Activated naive CD4-positive, alpha-beta T cell treated with anti-CD3 and anti-CD28 coated beads for 36 hours (primary cell): ENCODE measurements around the gene ATP6V0A1. TPM values are rescaled to one million over a fixed set of nuclear protein-coding genes. Genes with fewer than 3 reads are reported as not detected.
"Not testable (repeated sequence)": the region's sequence is repeated elsewhere in the genome, so short reads cannot be mapped to it uniquely, and the experiment has no call there.

ENCODE experiments used
- CTCF ChIA-PET: fragments of 350-600 bp; sonication (Branson Sonifier 250); formaldehyde crosslinking; loops from one replicate; lab custom pipeline; 2021; ENCODE audit warnings: antibody characterized with exemption; lab: Charles Lee
- DNase-seq: peaks from one replicate; pipeline ENCODE4 v3.0.0-alpha.2; 2020
- H3K27ac Mint-ChIP-seq: one replicate; pipeline ENCODE4 v1.8.0; 2021; ENCODE audit warnings: mild to moderate bottlenecking, mixed read lengths
- H3K27me3 Mint-ChIP-seq: one replicate; pipeline ENCODE4 v1.8.0; 2021; ENCODE audit warnings: low read depth, mixed read lengths
- H3K36me3 Mint-ChIP-seq: one replicate; pipeline ENCODE4 v1.8.0; 2021; ENCODE audit warnings: low read depth, mixed read lengths
- H3K4me1 Mint-ChIP-seq: one replicate; pipeline ENCODE4 v1.8.0; 2021; ENCODE audit warnings: low read depth, mixed read lengths
- H3K4me3 Mint-ChIP-seq: one replicate; pipeline ENCODE4 v1.8.0; 2021; ENCODE audit warnings: mild to moderate bottlenecking, moderate library complexity, mixed read lengths
- H3K9me3 Mint-ChIP-seq: one replicate; pipeline ENCODE4 v1.8.0; 2021; ENCODE audit warnings: mixed read lengths
- intact Hi-C: fragments of 100-400 bp; cut with micrococcal nuclease; formaldehyde crosslinking; loops from one replicate; pipeline ENCODE4 v1.15.1; 2023
- total RNA-seq, 2 experiments: library from RNA; stranded (reverse); gene quantifications; one replicate each; pipeline ENCODE4 v1.2.3, GENCODE V29; 2021

ATP6V0A1 gene
- total RNA-seq = 10 to 100 TPM in 1 of 2 experiments, 1 to 10 TPM in 1; 9.9 to 10.3 TPM

DNA sequence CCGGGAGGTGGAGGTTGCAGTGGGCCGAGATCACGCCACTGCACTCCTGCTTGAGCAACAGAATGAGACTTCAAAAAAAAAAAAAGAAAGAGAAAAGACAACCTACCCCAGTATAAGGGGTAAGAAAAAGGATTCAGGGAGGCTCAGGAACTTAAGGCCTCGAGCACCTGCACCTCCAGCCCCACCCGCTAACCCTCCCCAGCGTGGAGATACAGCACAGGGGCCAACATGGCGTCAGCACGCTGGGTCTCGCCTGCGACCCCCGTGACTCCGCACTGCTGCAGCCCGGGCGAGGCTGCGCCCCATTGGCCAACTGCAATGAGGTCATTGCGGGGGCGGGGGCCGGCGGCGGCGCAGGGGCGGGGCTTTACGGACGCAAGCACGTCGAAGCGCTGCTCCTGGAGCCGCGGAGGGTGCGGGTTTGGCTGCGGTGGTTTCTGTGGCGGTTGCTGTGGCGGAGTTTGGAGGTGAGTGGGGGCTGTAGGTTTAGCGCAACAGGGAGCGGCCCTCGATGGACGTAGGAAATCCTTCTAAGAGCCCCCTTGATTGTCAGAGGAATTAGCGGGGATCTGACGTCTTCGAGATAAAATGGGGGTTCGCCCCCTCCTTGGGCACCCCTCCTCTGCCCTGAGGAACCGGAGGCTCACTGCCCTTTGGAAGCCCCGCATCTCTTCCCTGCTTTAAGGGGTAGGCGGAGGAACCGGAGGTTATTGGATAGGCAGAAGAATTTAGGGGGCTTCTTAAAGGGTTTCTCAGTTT, at the start of gene ATP6V0A1:
TSS of gene ATP6V0A1 (plus strand) at position 382 of the 759 bp plus-strand sequence. CDS start 2,017 bp downstream, outside the sequence.
- Mint-ChIP-seq H3K36me3 (peaks cover 5% of the 10 kb centered on the region), H3K4me1 (peaks cover 39% of the 10 kb centered on the region), H3K4me3 (peak within 1 kb of the TSS; percentile 89), H3K27ac (peak within 1 kb of the TSS; percentile 84), H3K9me3 (no peaks in the 10 kb centered on the region), H3K27me3 (no peaks in the 10 kb centered on the region)
- CTCF ChIA-PET = interaction anchor here (1.2 kb wide), 1 partner anchor 59 kb away, joined by 3 read pairs; no protein-coding TSS in a partner anchor
- intact Hi-C loops = loop anchor here (1.0 to 5.0 kb wide), 2 partner anchors 26 to 36 kb away; partner anchors contain the start of gene CAVIN1
- DNase-seq = peak; percentile 96

DNA sequence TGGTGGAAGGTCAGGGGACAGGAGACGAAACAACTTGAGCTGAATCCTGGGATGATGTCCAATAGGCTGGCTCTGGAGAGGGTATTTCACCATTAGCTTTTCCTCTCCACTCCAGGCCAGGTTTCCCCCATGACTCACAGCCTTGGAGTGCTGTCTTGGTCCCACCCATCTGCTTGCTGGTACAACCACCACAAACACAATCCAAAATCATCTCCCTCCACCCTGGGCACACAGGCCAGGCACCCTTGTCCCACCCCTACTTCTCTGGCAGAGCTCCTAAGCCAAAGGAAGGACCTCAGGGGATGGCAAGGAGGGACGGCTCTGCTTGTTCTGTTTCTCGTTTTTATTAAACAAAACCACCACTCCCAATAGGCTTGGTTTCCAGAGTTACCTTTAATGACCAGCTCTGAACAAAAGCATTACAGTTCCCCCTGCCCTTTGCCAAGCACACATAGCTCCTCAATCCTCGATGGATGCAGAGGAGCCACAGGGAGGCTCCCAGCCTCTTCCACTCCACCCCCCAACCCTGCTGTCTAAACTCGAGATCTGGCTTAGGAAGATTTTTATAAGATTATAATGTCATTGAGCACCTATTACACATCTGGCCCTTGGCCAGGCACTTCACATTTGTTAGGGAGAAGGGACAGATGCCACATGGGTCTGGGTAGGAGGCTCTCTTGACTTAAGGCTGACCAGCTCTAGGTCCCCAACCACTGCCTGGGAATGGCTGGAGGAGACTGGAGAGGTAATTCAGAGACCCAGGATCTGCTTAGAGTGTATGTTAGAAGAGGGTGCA, 49.0 kb upstream of the ATP6V0A1 start:
- intact Hi-C loops = no loop called here
- H3K36me3 Mint-ChIP-seq = no peaks in the 10 kb centered on the region

DNA sequence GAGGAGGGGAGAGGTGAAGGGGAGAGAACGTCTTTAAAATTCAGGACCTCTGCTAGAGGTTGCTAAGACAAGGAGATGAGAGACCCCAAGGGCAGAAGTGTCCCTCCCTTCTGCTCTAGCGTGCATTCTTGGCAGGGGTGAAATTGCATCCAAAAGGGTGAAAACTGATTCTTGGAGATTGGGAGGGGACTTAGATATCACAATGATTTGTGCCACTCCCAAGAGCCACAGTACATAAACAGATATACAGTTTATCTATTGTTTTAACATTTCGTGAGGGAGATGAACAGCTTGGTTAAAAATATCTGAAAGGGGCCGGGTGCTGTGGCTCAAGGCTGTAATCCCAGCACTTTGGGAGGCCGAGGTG, 48.4 kb upstream of the ATP6V0A1 start:
- no peak for DNase-seq
- Mint-ChIP-seq H3K9me3 (no peaks in the 10 kb centered on the region), H3K4me3 (no peak overlapping the region), H3K27ac (no peak overlapping the region), H3K27me3 (no peaks in the 10 kb centered on the region), H3K36me3 (no peaks in the 10 kb centered on the region), H3K4me1 (peaks cover 18% of the 10 kb centered on the region)
- intact Hi-C loops = no loop called here
- CTCF ChIA-PET = interaction anchor here (0.6 to 2.0 kb wide), 4 partner anchors 7 to 203 kb away, joined by 3 to 5 read pairs (median 4); no protein-coding TSS in a partner anchor

More for the DNA sequence above, 49.0 kb upstream of the ATP6V0A1 start:
- no peak overlapping the region for H3K27ac Mint-ChIP-seq
- H3K9me3 Mint-ChIP-seq = no peaks in the 10 kb centered on the region
- no peak overlapping the region for H3K4me3 Mint-ChIP-seq
- CTCF ChIA-PET = interaction anchor here (0.6 to 1.4 kb wide), 4 partner anchors 97 to 189 kb away, joined by 3 to 5 read pairs (median 4); no protein-coding TSS in a partner anchor
- H3K4me1 Mint-ChIP-seq = peaks cover 12% of the 10 kb centered on the region
- DNase-seq = no peak
- no peaks in the 10 kb centered on the region for H3K27me3 Mint-ChIP-seq

DNA sequence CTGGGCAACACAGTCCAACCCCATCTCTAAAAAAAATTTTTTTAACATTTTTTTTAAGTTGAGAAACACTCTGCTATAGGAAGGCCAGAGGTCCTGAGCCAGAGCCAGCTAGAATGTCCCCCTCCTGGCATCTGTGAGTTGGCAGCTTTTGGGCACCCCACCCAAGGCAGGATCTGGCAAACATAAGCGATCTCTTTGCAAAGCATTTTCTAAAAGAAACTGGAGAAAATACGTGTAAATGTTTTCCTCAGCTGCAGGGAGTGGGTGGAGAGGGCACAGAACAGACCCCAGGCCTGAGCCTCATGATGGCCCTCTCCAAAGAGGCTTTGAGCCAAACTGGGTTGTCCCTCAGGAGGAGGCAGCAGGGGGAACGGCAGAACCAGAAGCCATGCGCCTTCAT, 47.3 kb upstream of the ATP6V0A1 start:
- Mint-ChIP-seq H3K36me3 (no peaks in the 10 kb centered on the region), H3K4me1 (peaks cover 19% of the 10 kb centered on the region), H3K27me3 (no peaks in the 10 kb centered on the region), H3K9me3 (no peaks in the 10 kb centered on the region), H3K27ac (no peak overlapping the region), H3K4me3 (no peak overlapping the region)
- no peak for DNase-seq
- intact Hi-C loops = no loop called here
- CTCF ChIA-PET = interaction anchor here (0.6 to 2.0 kb wide), 3 partner anchors 8 to 116 kb away, joined by 3 to 4 read pairs (median 4); no protein-coding TSS in a partner anchor

DNA sequence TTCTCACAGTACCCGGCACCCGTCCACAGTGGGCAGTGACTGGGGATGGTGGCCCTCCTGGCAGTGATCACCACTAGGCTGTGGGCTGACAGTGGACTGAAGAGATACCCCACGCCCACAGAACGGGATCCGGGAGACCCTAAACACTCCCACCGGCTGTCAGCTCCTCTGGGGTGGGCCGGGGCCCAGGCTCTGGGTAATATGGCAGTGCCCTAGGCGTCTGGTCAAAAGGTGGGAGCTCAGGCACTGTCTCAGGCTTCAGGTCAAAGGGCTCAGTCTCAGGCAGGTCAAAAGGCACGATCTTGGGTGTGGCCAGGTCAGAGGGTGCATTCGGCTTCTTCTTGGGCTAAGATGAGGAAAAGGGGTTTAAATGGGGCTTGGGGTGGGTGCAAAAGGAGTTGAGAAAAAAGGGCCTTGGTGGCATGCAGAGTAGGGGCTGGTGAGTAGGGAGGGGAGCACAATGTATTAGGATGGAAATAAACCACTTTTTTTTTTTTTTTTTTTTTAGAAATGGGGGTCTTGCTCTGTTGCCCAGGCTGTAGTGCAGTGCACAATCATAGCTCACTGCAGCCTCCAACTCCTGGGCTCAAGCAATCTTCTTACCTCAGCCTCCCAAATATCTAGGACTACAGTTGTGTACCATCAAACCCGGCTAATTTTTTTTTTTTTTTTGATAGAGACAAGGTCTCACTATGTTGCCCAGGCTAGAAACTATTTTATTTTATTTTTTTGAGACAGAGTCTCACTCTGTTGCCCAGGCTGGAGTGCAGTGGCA, 46.6 kb upstream of the ATP6V0A1 start:
- intact Hi-C loops = no loop called here
- H3K4me3 Mint-ChIP-seq = no peak overlapping the region
- H3K4me1 Mint-ChIP-seq = peaks cover 19% of the 10 kb centered on the region
- no peaks in the 10 kb centered on the region for H3K27me3 Mint-ChIP-seq
- no peaks in the 10 kb centered on the region for H3K9me3 Mint-ChIP-seq
- DNase-seq = no peak
- H3K27ac Mint-ChIP-seq = no peak overlapping the region
- CTCF ChIA-PET = interaction anchor here (0.6 to 2.0 kb wide), 5 partner anchors 9 to 226 kb away, joined by 3 to 4 read pairs (median 4); partner anchors contain the start of gene STAT3
- H3K36me3 Mint-ChIP-seq = no peaks in the 10 kb centered on the region

DNA sequence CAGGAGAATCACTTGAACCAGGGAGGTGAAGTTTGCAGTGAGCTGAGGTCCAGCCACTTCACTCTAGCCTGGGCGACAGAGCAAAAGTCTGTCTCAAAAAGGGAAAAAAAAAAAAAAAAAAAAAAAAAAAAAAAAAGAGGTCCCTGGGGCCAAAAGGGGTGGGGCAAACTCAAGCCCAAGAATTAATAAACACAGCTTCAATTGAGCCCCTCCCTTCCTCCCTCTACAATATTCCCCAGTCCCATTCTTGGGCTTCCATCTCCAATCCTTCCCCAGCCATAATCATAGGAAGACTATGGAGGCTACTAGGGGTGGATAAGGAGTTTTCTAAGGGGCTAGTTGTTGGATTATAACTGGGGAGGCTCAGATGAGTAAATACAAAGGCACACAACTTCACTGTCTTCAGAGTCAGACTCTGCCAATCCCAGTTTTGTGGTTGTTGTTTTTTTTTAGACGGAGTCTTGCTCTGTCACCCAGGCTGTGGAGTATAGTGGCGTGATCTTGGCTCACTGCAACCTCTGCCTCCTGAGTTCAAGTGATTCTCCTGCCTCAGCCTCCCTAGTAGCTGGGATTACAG, 45.1 kb upstream of the ATP6V0A1 start:
- intact Hi-C loops = no loop called here
- no peaks in the 10 kb centered on the region for H3K27me3 Mint-ChIP-seq
- peaks cover 15% of the 10 kb centered on the region for H3K4me1 Mint-ChIP-seq
- no peak overlapping the region for H3K4me3 Mint-ChIP-seq
- no peaks in the 10 kb centered on the region for H3K36me3 Mint-ChIP-seq
- H3K27ac Mint-ChIP-seq = no peak overlapping the region
- H3K9me3 Mint-ChIP-seq = no peaks in the 10 kb centered on the region
- CTCF ChIA-PET = interaction anchor here (0.6 to 1.7 kb wide), 6 partner anchors 11 to 110 kb away, joined by 3 to 9 read pairs (median 4); no protein-coding TSS in a partner anchor
- DNase-seq = no peak

DNA sequence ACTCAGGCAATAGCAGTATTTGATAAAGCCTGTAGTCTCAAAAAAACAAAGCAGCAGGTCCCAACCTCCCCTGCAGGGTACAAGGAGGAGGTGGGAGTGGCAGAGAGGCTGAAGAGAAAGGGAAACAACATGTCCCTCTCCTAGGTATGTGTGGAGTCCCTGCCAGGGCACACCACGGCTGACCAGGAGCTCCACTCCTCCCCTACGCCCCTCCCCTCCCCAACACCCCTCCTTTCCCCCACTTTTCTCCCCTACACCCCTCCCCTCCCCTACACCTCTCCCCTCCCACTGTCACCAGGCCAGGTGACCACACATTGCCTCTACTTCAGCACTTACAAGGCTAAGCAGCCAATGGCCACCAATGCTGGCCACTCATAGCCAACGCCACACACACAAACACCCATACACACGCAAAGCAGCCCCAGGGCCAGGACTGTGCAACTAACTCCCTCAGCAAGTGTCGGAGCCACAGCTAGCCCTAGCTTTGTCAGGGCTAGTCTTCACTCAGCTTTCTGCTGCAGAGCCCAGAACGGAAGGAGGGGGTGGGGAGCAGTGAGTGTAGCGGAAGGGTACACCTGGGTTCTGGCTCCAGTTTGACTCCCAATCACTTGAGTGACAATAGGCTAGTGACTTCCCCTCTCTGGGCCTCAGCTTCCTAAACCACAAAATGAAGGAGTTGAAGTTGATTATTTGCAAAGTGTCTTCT, 43.8 kb upstream of the ATP6V0A1 start:
- H3K4me1 Mint-ChIP-seq = peaks cover 15% of the 10 kb centered on the region
- intact Hi-C loops = no loop called here
- no peaks in the 10 kb centered on the region for H3K27me3 Mint-ChIP-seq
- CTCF ChIA-PET = interaction anchor here (0.6 to 2.2 kb wide), 11 partner anchors 9 to 233 kb away, joined by 3 to 20 read pairs (median 4); partner anchors contain the start of gene GHDC
- peak; percentile 92 for DNase-seq
- no peaks in the 10 kb centered on the region for H3K36me3 Mint-ChIP-seq
- H3K4me3 Mint-ChIP-seq = peak overlapping the region; percentile 69
- H3K27ac Mint-ChIP-seq = peak overlapping the region; percentile 72
- H3K9me3 Mint-ChIP-seq = no peaks in the 10 kb centered on the region

DNA sequence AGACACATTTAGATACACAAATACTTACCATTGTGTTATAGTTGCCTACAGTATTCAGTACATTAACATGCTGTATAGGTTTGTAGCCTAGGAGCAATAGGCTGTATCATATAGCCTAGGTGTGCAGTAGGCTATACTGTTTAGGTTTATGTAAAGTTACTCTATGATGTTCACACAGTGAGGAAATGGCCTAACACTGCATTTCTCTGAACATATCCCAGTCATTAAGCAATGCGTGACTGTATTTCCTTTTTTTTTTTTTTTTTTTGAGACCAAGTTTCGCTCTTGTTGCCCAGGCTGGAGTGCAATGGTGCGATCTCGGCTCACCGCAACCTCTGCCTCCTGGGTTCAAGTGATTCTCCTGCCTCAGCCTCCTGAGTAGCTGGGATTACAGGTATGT, 40.7 kb upstream of the ATP6V0A1 start:
- H3K27ac Mint-ChIP-seq, H3K36me3 Mint-ChIP-seq, H3K27me3 Mint-ChIP-seq, intact Hi-C loops, H3K4me3 Mint-ChIP-seq, H3K9me3 Mint-ChIP-seq, DNase-seq: not testable (repeated sequence)
- peaks cover 20% of the 10 kb centered on the region for H3K4me1 Mint-ChIP-seq
- CTCF ChIA-PET = interaction anchor here (0.6 kb wide), 2 partner anchors 46 to 1928 kb away, joined by 3 to 5 read pairs; no protein-coding TSS in a partner anchor

GRCh38 chr17:42421136-42421506, 37.6 kb upstream of the ATP6V0A1 start:
- Mint-ChIP-seq H3K27me3 (peaks cover 20% of the 10 kb centered on the region), H3K36me3 (no peaks in the 10 kb centered on the region), H3K27ac (no peak overlapping the region), H3K4me1 (peaks cover 9% of the 10 kb centered on the region), H3K9me3 (no peaks in the 10 kb centered on the region), H3K4me3 (peak overlapping the region; percentile 59)
- intact Hi-C loops = loop anchor here (5.0 to 10.0 kb wide), 2 partner anchors 36 to 254 kb away; partner anchors contain the start of genes ATP6V0A1 and PLEKHH3
- DNase-seq = no peak
- CTCF ChIA-PET = interaction anchor here (1.4 to 1.8 kb wide), 2 partner anchors 18 to 39 kb away, joined by 3 to 4 read pairs; no protein-coding TSS in a partner anchor

DNA sequence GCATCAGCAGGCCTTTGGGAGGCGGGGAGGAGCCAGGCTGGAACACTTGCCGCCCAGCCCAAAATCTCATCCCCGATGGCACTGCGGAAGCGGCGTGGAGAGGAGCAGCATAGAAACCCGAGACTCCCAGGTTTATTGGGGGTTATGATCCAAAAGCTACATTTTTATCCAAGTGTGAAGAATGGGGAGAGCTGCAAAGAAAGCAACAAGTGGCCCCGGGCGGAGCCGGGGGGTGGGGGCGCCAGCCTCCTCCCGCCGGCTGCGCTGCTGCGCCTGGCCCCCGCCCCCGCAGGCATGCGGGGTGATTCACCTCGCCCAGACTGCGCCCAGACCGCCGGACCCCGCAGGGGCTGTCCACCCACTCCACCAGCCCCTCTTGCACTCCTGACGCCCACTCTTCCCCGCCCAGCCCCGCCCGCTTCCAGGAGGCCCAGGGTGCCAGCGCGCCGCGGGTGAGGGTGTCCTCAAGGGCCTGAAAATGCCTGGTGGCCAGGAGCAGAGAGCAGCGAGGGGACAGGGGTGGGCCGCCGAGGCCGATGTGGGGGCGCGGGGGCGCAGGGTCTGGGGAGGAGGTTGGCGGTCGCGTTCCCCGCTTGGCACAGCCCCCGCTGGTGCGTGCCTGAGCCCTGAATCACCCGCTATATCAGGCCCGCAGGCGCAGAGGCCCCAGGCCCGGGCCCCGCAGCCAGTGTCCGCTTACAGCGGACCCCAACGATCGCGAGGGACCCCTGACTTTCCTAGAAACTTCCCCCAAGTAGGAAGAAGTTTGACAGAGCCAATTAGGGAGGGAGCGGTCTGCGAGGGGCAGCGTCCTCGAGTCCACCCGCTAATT, 37.0 kb upstream of the ATP6V0A1 start:
- Mint-ChIP-seq H3K27ac (no peak overlapping the region), H3K4me3 (peak overlapping the region; percentile 68), H3K27me3 (peaks cover 20% of the 10 kb centered on the region), H3K4me1 (peaks cover 9% of the 10 kb centered on the region), H3K9me3 (no peaks in the 10 kb centered on the region), H3K36me3 (no peaks in the 10 kb centered on the region)
- CTCF ChIA-PET = interaction anchor here (1.3 to 1.8 kb wide), 5 partner anchors 9 to 199 kb away, joined by 3 to 8 read pairs (median 5); no protein-coding TSS in a partner anchor
- DNase-seq = no peak
- intact Hi-C loops = loop anchor here (5.0 to 10.0 kb wide), 2 partner anchors 36 to 253 kb away; partner anchors contain the start of genes ATP6V0A1 and PLEKHH3
